ENCODE measurements around the gene ERVK3-1. TPM values are rescaled to one million over a fixed set of nuclear protein-coding genes. Genes with fewer than 3 reads are reported as not detected.
A peak's percentile ranks its signal among the peaks of the same experiment; 100 is the strongest.

The ERVK3-1 gene
- total and polyA plus RNA-seq, 2 of the 8 experiments (the other 6 are each of a cell fraction or from before 2014, with no cell fraction given) = 29.9 to 31.5 TPM

- Histone ChIP-seq H3K14ac (ENCODE audit: insufficient read length) (no peak overlapping the region), H2BK15ac (ENCODE audit: low read length) (no peak overlapping the region), H3K23me2 (ENCODE audit: low read depth, low read length) (no peaks in the 10 kb centered on the region), H4K5ac (ENCODE audit: insufficient read length, low read depth, low read length) (no peak overlapping the region), H2BK120ac (replicated peaks; ENCODE audit: low read depth, low read length) (no peak overlapping the region), H2BK12ac (ENCODE audit: low read depth, low read length) (no peak overlapping the region), H3K23ac (ENCODE audit: insufficient read length) (no peak overlapping the region), H3K79me1 (ENCODE audit: low read depth, low read length) (peaks cover 3% of the 10 kb centered on the region), H4K20me1 (replicated peaks in 1 of 2; ENCODE audit: control insufficient read depth in 1 of 2, insufficient read depth in 2 of 2, low read length in 2 of 2) (peaks cover 6 to 19% of the 10 kb centered on the region in 2 experiments), H3K56ac (replicated peaks; ENCODE audit: insufficient read length, low read depth, low read length) (no peak overlapping the region), H3K4me3 (ENCODE audit: extremely low read depth in 1 of 4, insufficient read depth in 2 of 4, low read depth in 3 of 4, low read length in 4 of 4) (no peak overlapping the region), H2BK5ac (ENCODE audit: low read depth, low read length) (peak overlapping the region; percentile 13), H4K8ac (ENCODE audit: extremely low read depth, insufficient read depth, low read length) (no peak overlapping the region), H3K9ac (replicated peaks in 1 of 4; ENCODE audit: extremely low read depth in 1 of 4, low read depth in 3 of 4, low read length in 3 of 4) (no peak overlapping the region; a peak in 1 of 7 replicates), H3K36me3 (ENCODE audit: control insufficient read depth in 2 of 4, insufficient read depth in 4 of 4, low read length in 3 of 4) (peaks cover 0 to 9% (median 6%) of the 10 kb centered on the region in 4 experiments; a peak in 3 of 8 replicates), H3K9me3 (ENCODE audit: insufficient read depth in 2 of 2, low read depth in 1 of 2, low read length in 1 of 2) (no peaks in the 10 kb centered on the region), H2AK5ac (ENCODE audit: low read depth, low read length) (no peak overlapping the region), H3K4ac (replicated peaks; ENCODE audit: insufficient read length, low read depth, low read length) (no peak overlapping the region), H3K27me3 (replicated peaks in 1 of 4; ENCODE audit: control insufficient read depth in 3 of 4, extremely low read depth in 1 of 4, insufficient read depth in 3 of 4, low read length in 3 of 4) (no peaks in the 10 kb centered on the region; a peak in 1 of 7 replicates), H3K4me2 (ENCODE audit: insufficient read depth in 1 of 2, low read depth in 2 of 2, low read length in 2 of 2) (no peak overlapping the region), H3K27ac (ENCODE audit: low read depth, low read length) (no peak overlapping the region), H3K4me1 (replicated peaks in 1 of 4; ENCODE audit: control insufficient read depth in 3 of 4, insufficient read depth in 4 of 4, low read length in 3 of 4) (no peaks in the 10 kb centered on the region), H3K79me2 (ENCODE audit: control insufficient read depth in 1 of 2, insufficient read depth in 2 of 2, low read length in 2 of 2) (no peaks in the 10 kb centered on the region), H4K91ac (replicated peaks; ENCODE audit: insufficient read length, low read length) (no peak overlapping the region), H3K18ac (ENCODE audit: extremely low read depth, low read length) (no peak overlapping the region), H2AFZ (ENCODE audit: low read length) (no peak overlapping the region), H2BK20ac (ENCODE audit: low read length) (no peak overlapping the region)
- TF ChIP-seq, protein P1, sequence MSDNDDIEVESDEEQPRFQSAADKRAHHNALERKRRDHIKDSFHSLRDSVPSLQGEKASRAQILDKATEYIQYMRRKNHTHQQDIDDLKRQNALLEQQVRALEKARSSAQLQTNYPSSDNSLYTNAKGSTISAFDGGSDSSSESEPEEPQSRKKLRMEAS (IDR thresholded peaks at IDR 0.05) = no peak
- TF ChIP-seq BRCA1 (IDR thresholded peaks at IDR 0.05; ENCODE audit: low read depth, low read length) (no peak), HDAC6 (IDR thresholded peaks at IDR 0.05; ENCODE audit: low read depth, low read length) (no peak), POLR2A (IDR thresholded peaks at IDR 0.05; ENCODE audit: control extremely low read depth in 1 of 2, low read depth in 2 of 2, low read length in 2 of 2) (no peak), E2F6 (IDR thresholded peaks at IDR 0.05) (no peak), CEBPB (IDR thresholded peaks at IDR 0.05; ENCODE audit: low read depth, low read length) (no peak), EZH2 (IDR thresholded peaks at IDR 0.05; ENCODE audit: low read depth, low read length, severe bottlenecking) (no peak), KDM4A (IDR thresholded peaks at IDR 0.05; ENCODE audit: low read depth, low read length, severe bottlenecking) (no peak), TCF12 (IDR thresholded peaks at IDR 0.05; ENCODE audit: low read depth, low read length) (no peak)
- TF ChIP-seq, protein P2, sequence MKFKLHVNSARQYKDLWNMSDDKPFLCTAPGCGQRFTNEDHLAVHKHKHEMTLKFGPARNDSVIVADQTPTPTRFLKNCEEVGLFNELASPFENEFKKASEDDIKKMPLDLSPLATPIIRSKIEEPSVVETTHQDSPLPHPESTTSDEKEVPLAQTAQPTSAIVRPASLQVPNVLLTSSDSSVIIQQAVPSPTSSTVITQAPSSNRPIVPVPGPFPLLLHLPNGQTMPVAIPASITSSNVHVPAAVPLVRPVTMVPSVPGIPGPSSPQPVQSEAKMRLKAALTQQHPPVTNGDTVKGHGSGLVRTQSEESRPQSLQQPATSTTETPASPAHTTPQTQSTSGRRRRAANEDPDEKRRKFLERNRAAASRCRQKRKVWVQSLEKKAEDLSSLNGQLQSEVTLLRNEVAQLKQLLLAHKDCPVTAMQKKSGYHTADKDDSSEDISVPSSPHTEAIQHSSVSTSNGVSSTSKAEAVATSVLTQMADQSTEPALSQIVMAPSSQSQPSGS (IDR thresholded peaks at IDR 0.05; ENCODE audit: low read length) = no peak
- 90% methylated on average over 10 of the region's 10 CpGs; no CpG with 5 or more reads in 1 of the 2 experiments for WGBS, 2 experiments (ENCODE audit: extremely low coverage in 1 of 2, insufficient coverage in 1 of 2, insufficient read length in 1 of 2, insufficient replicate concordance in 2 of 2, low coverage in 1 of 2, low lambda C conversion rate in 2 of 2, missing lambda C conversion rate in 1 of 2)
- no peak for DNase-seq (ENCODE audit: low read depth in 1 of 2, low spot score in 2 of 2)
- ChIA-PET CTCF (ENCODE audit: partially characterized antibody) (interaction anchor here (0.5 to 3.0 kb wide), 7 partner anchors 10 to 138 kb away, joined by 3 to 13 read pairs (median 3); no protein-coding TSS in a partner anchor), POLR2A (ENCODE audit: partially characterized antibody) (interaction anchor here (1.0 to 3.6 kb wide), 8 partner anchors 7 to 194 kb away, joined by 3 to 25 read pairs (median 5); partner anchors contain the start of genes ERVK3-1, ZNF544, ZNF8 and ZSCAN22)
- no peak for FAIRE-seq
Measured at GRCh38 chr19:58319241-58319640, 14.1 kb downstream of the ERVK3-1 start.
